NCI-H1417 (cell line): ENCODE data around the gene IFNA10.
A peak's percentile ranks its signal among the peaks of the same experiment; 100 is the strongest.
"Not testable (repeated sequence)": the region's sequence is repeated elsewhere in the genome, so short reads cannot be mapped to it uniquely, and the experiment has no call there.

Experiments used
- DNase-seq, 3 experiments: peaks; one replicate each; lab custom pipeline; 2025; lab: John Stamatoyannopoulos, UW

Gene IFNA10

GRCh38 chr9:21207043-21207442 is at the start of gene IFNA10:
IFNA10 (minus strand) TSS chr9:21207143; CDS start chr9:21207097, 46 bp downstream.
- not testable (repeated sequence) for DNase-seq

DNA sequence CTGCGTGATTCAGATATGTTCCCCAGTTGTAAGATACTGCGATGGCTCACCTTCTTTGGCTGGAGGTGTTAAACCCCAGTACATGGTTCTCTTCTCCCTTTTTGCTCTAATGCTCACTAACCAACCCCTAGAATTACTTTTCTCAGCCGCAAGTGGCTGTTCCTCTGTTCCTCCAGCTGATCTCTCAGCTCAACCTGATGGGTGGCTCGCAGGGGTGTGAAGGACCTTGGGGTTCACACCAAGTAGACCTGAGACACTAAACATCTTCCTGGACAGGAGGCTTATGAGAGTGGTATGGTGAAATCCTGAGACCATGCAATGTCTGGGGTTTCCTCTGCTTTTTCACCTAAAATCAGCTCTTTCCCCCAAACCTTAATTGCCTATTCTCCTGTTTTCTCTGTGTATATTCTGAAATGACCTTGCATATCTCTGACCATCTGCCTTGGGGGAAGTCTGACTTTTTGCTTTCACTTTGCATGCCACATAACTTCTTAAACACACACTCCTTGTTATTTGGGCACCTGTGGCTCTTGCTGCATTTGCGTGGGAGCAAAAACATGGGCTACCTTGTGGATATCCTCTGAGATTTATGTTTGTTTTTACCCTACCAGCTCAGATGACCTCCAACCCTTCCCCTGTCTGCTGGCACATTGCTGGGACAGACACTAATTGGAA is 48.7 kb upstream of the IFNA10 start:
- no peak for DNase-seq

- peak in 2 of 3 experiments; percentile 7 to 28 for DNase-seq
Observed at GRCh38 chr9:21252721-21253547, 46.0 kb upstream of the IFNA10 start.

DNA sequence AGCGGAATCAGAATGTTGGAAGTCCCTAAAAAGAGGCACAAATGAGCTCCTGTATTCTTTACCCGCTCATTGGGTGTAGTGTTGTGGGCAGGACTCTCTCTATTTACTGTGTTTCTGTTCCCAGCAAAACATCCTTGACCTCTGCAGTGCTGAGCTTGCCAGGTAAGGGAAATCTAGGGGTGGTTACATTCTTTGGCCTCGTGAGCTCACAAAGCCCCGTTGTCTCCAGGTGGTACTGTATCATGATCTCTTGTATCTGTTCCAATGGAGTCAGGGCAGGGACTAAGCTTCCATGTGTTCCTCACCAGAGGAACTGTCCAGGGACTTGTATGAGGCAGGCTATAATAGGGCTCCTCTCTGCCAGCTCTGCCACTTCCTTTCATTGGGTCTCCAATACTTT is 44.7 kb upstream of the IFNA10 start:
- no peak for DNase-seq

- no peak for DNase-seq
Observed at GRCh38 chr9:21251190-21251589, 44.2 kb upstream of the IFNA10 start.

GRCh38 chr9:21244836-21245235 is 37.9 kb upstream of the IFNA10 start:
- no peak for DNase-seq

DNA sequence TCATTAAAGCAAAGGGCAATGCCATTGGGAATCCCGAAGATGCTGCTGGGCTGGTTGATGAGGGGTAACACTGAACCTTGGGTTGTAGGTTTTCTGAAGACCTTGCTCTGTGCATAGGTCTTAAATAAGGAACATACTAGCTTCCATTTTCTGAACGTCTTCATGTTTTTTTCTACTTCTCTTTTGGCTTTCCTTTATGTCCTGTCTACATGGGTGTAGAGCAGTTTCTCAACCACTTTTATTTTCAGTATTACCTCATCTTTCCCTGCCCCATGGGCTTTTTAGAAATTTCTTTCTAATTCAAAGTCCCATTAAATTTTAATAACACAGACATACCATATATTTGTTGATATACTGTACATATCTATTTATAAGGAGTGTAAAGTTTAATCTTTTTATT is 33.0 kb upstream of the IFNA10 start, which contains the start of gene IFNA14:
Gene IFNA14 (minus strand): TSS at position 95 of the 400 bp plus-strand sequence. CDS start 70 bp downstream, at position 25.
- DNase-seq, result no peak

DNA sequence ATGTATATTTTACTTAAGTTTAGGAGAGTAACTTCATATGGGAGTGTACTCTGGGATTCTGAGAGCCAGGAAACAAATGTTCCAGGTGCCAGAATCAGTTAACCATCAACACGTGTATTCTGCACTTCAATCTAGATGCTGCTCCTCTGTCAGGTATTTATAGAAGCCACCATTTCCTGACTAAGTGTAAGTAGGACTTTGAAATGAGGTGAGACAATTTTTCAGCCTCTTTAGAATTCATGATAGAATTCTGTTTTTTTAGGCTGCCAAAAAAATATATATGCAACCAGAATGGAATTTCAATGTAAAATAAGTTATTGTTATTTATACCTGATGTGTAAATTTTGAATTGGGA is 29.4 kb upstream of the IFNA10 start:
- DNase-seq, result not testable (repeated sequence)

DNA sequence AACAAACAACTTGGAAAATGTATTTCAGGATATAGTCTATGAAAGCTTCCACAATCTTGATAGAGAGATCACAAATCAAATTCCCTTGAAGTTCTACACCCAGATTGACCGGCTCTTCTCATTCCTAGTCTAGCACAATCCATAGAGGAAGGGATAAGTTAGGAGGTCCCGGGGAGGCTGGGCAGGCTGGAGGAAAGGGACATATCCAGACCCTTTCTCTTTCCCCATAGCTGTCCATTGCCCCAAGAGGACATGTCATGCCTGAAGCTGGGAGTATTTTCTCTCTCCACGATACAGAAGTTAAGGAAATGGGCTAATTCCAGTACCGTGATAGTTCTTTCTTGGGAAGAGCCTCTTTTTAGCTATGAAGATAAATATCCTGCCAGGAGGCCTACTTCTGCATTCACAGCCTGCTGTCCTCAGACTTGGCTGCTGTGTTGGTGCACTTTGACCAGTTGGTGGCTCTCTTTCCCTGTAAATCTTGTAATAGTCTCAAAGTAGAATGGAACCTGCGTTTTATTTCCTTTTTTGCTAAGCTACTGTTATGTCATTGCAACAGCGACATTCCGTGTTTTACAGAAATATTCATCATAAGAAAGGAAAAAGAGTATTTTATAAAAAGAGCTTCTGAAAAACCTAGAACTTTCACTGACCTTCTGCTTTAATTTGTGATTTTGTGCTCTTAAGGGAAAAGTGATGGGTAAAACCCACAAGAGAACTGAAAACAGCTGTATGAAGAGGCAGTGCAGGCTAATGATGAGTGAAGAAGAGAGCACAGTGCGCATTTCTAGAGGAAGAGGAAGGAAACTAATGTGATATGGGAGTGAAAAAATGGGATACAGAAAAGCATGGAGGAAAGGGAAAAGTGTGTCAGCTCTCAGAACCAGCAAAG is 28.8 kb upstream of the IFNA10 start:
- peak in 2 of 3 experiments; percentile 27 to 30 for DNase-seq

- DNase-seq, result no peak
Observed at GRCh38 chr9:21234153-21234687, 27.3 kb upstream of the IFNA10 start.

DNA sequence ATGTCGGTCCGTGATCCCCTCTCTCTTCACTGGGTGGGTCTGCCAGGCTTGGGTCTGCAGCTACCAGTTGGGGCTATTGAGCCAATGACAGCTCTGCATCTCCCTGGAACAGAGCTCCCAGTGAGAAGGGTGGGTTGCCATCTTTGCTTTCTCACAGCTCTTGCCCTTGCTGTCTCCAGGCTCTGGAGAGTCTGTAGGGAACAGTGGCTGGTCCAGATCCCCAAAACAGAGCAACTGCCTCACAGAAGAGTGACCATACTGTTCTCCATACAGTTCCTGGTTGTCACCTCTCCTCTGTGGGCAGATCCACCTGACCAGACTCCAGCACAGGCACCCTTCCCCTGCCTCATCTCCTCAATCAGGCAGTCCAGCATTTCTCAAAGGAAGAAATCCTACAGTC is 26.3 kb upstream of the IFNA10 start:
- no peak for DNase-seq

- DNase-seq, result no peak
Observed at GRCh38 chr9:21228122-21228521, 21.2 kb upstream of the IFNA10 start, which contains the start of gene IFNA17. IFNA17 (minus strand) TSS chr9:21228222; CDS start chr9:21228173, 49 bp downstream.

- DNase-seq, result not testable (repeated sequence)
Observed at GRCh38 chr9:21217211-21217610, 10.3 kb upstream of the IFNA10 start, which contains the start of gene IFNA16. IFNA16 (minus strand) TSS chr9:21217311; CDS start chr9:21217305, 6 bp downstream.

DNA sequence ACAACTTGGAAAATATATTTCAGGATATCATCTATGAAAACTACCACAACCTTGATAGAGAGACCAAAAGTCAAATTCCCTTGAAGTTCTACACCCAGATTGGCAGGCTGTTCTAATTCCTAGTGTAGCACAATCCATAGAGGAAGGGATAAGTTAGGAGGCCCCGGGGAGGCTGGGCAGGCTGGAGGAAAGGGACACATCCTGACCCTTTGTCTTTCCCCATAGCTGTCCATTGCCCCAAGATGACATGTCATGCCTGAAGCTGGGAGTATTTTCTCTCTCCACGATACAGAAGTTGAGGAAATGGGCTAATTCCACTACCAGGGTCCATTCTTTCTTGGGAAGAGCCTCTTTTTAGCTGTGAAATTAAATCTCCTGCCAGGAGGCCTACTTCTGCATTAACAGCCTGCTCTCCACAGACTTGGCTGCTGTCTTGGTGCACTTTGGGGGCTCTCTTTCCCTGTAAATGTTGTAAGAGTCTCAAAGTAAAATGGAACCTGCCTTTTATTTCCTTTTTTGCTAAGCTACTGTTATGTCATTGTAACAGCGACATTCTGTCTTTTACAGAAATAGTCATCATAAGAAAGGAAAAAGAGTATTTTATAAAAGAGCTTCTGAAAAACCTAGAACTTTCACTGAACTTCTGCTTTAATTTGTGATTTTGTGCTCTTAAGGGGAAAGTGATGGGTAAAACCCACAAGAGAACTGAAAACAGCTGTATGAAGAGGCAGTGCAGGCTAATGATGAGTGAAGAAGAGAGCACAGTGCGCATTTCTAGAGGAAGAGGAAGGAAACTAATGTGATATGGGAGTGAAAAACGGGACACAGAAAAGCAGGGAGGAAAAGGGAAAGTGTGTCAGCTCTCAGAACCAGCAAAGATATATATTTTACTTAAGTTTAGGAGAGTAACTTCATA is 6.7 kb upstream of the IFNA10 start:
- DNase-seq, result not testable (repeated sequence)

DNA sequence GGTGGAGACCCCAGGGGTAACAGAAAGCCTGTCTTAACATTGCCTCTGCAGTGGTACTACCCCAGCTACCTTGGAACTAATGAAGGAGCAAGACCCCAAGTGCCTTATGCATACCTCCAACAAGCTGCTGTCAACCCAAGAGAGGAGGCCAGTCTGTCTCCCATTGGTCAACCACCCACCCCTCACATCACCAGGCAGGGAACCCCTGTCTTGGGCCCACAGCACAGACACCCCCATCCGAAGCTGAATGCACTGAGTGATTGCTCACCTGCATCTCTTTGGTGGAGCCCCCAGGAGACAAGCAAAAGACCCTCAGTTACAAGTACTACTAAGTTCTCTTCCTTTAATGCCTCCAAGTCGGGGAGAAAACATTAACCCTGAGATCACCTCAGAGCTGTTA is 5.2 kb upstream of the IFNA10 start:
- DNase-seq, result not testable (repeated sequence)

- DNase-seq, result not testable (repeated sequence)
Observed at GRCh38 chr9:21210782-21211181, 3.8 kb upstream of the IFNA10 start.

- DNase-seq, result no peak
Observed at GRCh38 chr9:21210311-21210710, 3.4 kb upstream of the IFNA10 start.

DNA sequence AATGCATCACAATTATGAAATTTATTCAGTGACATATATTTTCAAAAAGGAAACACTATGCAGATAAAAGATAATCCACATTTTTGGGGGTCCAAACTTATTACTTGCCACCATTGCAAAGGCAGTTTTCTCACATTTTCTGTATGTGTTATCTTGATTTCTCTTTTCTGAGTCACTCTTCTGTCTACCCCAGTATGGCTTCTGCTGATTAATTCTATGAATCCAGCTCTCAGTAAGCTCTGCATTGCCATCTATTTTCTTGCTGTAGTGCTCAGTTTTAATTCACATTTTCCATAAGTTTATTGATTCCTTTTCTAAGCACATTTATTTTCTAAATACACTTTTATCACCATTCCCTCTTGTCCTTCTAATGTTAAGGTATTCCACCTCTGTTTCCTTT is 1.7 kb downstream of the IFNA10 start:
- no peak for DNase-seq

- DNase-seq, result not testable (repeated sequence)
Observed at GRCh38 chr9:21202105-21202504, 4.8 kb downstream of the IFNA10 start, which contains the start of gene IFNA7. IFNA7 (minus strand) TSS chr9:21202205; CDS start chr9:21202165, 40 bp downstream.
